Thyroid gland (tissue), 4 donors: ENCODE data around the gene IL1RL1.

Experiments used
- CTCF ChIP-seq, 6 experiments: fragments of 200-600 bp in 3 of 6; fragments of 450-650 bp in 3 of 6; sonication (generic) in 3 of 6; IDR thresholded peaks; one replicate each; pipeline ENCODE4 v1.5.1; 2016 to 2019; ENCODE audit warnings: antibody characterized with exemption in 6 of 6, mild to moderate bottlenecking in 2 of 6, inconsistent platforms in 1 of 6, moderate library complexity in 1 of 6
- POLR2A ChIP-seq, 2 donors: fragments of 450-650 bp; IDR thresholded peaks; one replicate each; pipeline ENCODE4 v1.6.1; 2017; ENCODE audit warnings: antibody characterized with exemption in 2 of 2, mild to moderate bottlenecking in 2 of 2, moderate library complexity in 1 of 2

- TF ChIP-seq CTCF (IDR thresholded peaks at IDR 0.05) (no peak), POLR2A (IDR thresholded peaks at IDR 0.05) (no peak)
Measured at GRCh38 chr2:102291319-102292075, 19.9 kb upstream of the IL1RL1 start.
